ENCODE measurements around the gene S100A8.

The S100A8 gene

DNA sequence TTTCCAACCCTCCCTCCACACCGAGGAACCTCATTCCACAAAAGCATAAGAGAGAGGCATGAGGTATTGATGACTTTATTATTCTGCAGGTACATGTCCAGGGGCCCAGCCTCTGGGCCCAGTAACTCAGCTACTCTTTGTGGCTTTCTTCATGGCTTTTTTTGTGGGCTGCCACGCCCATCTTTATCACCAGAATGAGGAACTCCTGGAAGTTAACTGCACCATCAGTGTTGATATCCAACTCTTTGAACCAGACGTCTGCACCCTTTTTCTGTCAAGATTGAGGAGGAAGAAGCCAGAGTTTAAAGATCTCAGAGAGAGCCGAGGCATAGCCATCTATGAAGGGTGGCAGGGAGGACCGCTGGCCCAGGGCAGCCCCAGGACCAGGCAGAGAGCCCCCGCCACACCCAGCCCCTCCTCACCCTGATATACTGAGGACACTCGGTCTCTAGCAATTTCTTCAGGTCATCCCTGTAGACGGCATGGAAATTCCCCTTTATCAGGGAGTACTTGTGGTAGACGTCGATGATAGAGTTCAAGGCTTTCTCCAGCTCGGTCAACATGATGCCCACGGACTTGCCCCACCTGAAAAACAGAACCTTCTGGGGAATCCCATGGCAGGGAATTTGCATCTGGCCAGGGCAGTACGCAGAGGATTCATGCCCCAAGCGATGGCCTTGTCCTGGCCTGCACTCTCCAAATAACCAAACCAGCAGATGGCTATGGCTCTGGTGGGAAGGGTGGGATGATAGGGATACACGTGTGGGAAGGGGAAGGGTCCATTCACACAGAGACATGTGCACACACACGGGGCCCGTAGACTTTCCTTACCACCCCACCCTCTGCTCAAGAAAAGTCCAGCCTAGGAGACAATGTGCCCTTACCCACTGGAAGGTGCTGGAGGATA lies 647 bp downstream of the S100A8 start:
- peak; percentile 35 to 49 for DNase-seq

DNA sequence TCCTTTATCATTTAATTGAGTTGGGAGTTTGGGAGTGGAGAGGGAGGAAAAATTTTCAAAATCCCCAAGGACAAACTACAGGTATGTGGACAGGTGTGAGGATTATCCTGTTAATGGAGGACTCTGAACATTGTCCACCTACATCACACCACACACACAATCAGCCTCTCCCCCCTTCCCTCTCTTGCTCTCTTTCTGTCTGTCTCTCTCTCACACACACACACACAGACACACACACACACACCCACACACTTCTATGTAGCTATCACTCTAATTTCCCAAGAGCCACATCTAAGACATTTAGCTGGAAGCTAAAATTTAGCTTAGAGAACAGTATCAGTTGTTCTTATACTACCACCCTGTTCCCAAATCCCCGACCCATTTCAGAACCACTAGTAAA lies 1.5 kb downstream of the S100A8 start:
- DNase-seq: no peak

DNA sequence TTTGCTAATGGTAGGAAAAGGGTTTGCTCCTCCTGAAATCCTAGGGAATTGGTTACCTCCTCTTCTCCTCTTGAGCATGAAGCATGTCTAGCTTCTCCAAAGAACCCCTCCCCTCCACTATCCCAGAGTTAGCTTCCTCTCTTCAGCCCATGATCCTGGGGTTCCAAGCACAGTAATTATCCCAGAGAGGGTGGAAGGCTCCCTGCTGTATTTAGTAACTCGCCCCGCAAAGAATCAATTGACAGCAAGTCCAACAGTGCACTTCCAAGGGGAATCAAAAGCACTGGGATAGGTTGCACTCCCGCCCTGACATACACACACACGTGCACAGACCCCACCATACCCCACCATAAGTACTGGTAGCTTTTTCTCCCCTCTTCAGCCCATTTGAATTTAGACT lies 3.1 kb downstream of the S100A8 start:
- DNase-seq: no peak

DNA sequence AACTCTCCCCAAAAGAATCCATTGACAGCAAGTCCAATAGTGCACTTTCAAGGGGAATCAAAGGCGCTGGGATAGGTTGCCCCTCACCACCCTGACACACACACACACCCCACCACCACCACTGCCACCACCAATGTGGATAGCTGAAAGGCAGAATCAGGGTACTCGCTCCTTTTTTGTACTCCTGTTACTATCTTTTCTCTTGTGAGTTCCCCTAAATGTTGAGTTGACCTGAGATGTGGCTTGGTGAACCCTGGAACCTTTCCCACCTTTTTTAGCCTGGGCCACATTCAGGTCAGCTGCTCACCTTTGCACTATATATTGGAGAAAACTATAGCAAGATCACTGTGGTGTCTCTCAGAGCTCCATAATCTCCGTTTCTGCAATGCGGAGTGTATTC lies 3.9 kb downstream of the S100A8 start:
- no peak for DNase-seq

DNA sequence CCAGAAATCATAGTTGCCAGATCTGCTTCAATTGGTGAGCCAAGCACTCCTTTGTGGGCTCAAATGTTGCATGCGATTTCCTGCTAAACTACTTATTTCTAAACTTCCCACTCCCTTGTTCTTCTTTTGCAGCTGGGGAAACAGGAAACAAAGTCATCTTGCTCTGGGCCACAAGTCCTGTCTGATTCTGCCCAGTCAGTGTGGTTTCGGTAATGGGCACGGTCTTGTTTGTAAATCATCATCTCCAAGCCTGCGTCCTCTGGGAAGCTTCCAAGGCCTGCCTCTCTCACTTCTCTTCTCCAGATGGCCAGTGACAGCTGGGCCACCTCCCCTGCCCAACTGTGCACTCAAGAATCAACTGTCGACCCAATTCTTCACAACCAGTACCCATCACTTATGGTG lies 4.4 kb downstream of the S100A8 start:
- peak; percentile 96 to 98 for DNase-seq

DNA sequence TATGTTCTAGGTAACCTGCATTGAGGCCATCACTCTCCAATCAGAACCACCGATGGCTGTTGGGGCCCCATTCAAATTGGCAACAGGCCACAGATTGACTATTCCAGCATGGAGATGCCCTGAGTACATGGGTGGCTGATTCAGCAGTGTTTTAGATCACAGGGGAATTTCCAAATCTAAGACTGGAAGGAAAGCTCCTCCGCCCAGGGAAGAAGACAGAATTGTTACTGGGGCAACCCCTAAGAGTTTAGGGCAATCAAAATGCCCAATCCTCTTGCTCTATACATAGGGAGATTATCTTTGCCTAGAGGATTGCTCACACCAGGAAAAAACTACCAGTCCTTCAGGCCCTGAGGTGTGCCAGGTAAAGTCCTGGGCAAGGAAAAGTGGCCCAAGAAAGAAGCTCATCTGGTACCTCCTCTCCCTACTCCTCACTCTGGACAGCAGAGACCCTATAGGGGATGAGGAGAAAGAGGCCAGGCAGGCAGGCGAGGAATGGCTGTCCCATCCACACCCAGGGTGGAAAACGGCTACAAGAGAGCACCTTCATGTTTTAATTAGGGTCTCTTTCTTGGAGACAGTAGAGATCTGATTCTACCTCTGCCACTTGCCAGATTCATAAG lies 5.8 kb downstream of the S100A8 start:
- no peak for DNase-seq

DNA sequence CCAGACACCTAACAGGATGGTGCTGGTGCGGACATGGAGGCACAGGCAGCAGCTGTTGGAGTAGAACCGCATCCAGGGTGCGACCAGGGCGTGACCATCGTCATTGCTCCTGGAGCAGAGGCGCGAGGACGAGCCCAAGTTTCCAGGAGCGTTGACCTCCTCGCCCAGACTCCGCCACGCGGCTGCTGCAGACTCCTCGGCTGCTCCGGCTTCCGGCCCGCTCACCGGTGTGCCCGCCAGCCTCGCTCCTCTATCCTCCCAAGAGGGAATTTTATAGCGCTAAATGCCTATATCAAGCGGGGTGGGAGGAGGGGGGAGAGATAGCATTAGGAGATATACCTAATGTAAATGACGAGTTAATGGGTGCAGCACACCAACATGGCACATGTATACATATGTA lies 10.2 kb downstream of the S100A8 start:
- no peak for DNase-seq

DNA sequence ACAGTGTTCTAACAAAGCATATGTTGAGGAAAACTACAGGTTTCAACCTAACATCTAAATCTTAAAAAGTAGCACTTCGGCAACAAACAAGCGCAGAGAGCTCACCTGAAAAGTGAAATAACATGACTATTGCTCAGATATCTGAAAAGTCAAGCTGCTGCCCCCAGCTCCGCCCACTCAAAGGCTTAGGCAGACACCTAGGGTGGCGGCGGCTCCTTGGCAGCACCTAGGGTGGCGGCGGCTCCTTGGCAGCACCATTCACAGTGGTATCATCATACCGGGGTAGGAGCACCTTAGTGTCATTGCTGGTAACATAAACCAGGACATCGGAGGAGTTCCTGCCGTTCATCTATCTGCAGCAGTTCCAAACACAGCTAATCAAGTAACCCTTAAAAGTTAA lies 11.3 kb downstream of the S100A8 start:
- DNase-seq: no peak

DNA sequence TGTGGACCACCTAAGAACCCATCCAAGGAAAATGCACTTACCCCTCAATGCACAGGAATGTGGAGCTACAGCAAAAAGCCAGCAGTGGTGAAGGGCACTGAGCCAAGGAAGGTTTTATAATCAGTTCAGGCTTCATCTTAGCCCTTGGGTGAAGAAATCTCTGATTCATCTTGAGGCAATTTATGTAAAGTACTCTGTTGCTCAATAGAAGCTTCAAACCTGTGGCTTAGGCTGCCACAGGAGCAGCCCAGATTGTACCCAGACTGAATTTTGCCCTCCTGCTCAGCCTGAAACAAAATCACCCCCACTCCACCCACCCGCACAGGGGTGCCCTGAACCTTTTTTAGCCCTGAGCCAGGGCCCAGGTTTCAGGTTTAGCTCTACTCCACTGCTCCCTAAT lies 15.4 kb downstream of the S100A8 start, which contains the start of gene S100A12:
Gene S100A12, minus strand, starts transcription at position 111 of the 400 bp plus-strand sequence. CDS start 1,029 bp downstream, outside the sequence.
- DNase-seq: peak; percentile 95

DNA sequence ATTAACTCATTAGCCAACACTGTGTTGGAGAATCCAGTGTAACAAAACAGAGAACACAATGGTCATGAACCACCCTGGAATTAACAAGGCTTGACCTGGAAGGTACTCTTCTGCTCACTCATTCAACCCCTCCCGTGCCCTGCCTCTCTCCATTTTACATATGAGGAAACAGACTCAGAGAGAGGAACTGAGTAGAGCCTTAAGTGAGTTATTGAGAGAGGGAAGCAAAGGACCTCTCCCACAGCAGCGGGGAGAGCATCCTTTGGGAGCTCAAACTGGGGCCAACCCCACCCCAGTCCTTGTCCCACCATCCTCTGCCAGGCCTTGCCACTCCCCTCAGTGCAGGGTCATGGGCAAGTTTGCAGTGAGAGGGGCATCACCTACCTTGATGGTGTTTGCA lies 16.8 kb downstream of the S100A8 start:
- DNase-seq: no peak

DNA sequence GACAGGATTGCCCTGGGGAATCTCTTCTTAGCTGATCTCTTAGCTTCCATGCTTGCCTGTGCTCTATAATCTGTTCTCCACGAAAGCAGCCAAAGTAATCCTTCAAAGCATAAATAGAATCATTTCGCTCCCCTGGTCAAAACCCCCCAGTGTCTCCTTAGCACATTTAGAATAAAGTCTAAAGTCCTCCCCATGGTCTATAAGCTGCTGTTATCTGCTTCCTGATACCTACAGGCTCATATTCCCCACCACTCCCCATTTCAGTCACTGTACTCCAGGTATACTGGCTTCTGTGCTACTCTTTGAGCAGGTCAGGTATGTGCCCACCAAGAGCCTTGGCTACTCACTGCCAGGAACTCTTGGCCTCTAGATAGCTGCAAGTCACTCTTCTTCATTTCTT lies 18.3 kb downstream of the S100A8 start:
- DNase-seq: no peak

DNA sequence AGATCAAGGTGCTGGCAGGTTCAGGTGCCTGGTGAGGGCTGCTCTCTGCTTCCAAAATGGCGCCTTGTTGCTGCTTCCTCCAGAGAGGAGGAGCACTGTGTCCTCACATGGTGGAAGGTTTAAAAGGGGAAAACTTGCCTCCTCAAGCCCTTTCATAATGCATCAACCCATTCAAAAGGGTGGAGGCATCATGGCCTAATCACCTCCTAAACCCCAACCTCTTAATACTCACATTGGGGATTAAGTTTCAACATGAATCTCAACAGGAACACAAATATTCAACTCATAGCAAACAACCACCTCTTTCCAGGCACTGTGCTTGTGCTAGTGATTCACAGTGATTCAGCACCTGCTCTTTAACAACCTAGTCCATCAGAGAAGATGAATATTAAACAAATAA lies 19.6 kb downstream of the S100A8 start:
- DNase-seq: no peak

DNA sequence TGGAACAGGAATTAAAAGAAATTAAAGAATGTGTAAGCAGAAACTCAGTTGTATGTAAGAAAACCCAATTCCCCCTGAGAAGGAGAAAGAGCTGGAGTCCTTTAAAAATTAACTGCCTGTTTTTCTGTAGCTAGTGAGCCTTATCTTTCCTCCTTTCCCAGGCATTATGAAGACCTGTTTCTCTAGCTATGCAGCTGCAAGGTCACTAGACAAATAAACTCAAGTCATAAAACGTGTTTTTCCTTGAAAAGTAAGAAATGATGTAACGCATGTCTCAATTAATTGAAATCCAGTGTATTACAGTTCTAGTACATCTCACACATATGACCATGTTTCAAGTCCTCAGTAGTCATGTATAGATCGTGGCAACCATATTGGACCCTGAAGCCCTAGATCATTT lies 20.7 kb downstream of the S100A8 start:
- DNase-seq: no peak

DNA sequence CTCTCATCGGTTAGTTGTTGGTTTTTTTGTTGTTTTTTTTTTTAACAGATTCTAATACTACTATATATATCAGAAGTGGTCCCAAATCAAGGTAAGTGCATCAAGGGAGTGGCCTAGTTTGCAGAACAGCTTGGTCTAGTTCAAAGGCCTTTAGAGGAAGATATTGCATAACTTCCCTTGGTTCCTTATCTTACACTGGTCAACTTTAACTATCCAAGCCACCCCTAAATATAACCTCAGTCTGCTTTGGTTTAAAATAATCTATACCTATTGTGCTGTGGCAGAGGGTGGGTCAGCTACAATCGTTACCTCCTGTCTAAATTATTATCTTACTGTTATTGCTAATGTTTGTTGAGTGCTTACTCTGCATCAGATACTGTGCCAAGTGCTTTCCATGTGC lies 22.4 kb downstream of the S100A8 start:
- peak; percentile 9 to 29 for DNase-seq

DNA sequence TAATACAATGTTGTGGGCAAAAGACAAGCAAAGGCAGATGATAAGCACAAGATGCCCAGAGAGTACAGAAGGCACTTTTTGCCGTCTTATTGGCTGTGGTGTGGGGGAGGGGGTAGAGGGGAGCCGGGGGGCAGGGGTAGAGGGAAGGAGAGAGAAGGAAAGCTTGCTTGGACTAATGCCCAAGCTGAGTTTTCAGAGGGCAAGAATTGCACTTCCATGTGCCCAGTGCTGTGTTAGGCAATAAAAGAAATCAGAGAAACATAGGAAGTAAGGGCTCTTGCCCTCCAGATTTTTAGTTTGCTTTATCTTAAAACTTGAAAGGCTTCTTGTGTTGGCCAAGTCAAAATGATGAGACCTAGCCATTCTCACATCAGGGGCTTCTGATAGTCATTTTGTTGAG lies 23.8 kb downstream of the S100A8 start:
- no peak for DNase-seq

DNA sequence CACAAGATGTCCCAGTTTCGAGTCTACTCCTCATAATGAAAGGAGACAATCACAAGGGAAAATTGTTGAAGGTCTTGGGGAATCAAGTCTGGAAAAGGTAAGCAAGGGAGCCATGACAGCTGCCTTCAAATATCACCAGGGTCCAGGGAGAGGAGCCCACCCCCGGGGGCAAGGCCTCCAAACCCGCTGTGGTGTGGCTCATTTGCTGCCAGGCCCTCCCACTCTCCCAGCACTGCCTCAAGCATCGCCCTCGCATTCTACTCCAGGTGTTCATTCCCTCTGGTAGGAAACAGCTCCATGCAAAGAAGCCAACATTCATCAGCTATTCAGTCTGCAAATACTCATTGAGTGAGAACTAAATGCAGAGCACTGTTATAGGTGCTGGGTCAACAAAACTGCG lies 24.6 kb downstream of the S100A8 start:
- DNase-seq: no peak

DNA sequence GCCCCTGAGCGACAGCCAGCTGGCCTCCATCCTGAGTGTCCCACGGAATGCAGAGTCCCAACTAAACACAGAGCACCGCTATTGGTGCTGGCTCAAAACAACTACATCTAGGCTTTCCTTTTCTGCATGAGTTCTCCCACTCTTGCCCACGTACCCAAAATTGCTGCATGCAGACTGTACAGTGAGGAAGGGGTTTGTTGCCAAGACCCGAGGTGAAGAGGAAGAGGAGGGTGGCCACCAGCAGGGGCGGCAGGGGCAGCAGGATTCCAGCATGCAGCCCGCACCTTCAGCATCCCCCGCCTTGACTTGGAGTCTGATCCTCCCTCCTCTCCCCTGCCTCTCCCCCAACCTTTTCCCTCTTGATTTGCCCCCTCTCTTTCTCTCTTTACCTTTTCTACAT lies 25.2 kb downstream of the S100A8 start:
- DNase-seq: no peak

DNA sequence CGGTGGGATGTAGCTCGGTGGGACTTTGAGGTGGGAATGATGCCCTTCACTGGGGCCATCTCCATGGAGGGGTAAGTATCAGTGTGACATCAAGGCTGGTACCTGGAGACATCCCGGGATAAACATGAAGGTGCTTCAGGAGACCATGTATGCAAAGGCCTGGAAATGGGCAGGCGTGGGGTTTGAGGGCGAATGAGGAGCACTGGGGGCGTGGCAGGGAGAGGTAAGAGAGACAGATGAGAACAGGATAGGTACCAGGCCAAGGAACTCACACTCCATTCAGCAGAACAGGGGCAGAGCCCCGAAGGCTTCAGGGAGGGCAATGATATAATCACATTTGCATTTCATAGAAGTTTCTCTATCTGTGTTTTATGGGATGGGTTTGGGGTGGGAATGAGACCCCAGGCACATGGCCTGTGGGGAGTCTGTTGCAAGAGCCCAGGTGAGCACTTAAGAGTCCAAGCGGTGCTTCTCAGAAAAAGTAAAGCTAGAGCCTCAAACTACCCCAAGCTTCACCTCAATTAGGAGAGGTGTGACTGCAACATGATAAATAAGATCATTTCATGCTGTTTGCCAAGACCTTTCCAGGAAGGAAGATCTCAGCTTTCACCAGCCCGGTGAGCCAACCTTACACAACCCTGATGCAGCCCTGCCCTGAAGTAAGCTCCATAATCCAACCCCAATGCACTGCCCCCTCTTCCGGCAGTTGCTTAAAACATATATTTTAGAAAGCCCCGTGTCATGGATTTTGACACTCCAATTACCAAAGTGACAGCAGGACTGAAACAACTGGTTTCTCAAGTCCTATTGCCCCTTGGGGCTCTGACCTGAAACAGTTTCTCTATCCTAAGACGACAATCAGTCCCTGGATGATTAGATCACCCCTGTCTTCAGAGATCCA lies 25.9 kb downstream of the S100A8 start:
- peak; percentile 35 to 48 for DNase-seq

DNA sequence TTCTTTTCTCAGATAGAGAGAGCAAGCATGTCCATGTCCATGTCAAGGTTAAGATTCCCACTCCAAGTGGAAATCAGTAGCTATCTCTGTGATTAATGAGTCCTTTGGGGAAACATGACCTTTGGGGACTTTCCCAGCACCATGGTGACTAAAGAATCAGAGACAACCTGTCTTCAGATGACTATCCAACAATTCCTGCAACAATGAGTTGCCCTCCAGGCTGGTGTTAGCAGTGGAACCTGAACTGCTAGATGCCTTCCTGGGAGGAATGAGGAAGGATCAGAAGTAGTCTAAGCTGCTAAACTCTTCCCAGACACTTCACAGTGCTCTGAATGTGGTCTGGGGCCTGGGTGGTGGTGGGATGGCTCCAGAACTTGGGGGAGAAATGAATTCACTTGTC lies 26.7 kb downstream of the S100A8 start:
- DNase-seq: no peak

DNA sequence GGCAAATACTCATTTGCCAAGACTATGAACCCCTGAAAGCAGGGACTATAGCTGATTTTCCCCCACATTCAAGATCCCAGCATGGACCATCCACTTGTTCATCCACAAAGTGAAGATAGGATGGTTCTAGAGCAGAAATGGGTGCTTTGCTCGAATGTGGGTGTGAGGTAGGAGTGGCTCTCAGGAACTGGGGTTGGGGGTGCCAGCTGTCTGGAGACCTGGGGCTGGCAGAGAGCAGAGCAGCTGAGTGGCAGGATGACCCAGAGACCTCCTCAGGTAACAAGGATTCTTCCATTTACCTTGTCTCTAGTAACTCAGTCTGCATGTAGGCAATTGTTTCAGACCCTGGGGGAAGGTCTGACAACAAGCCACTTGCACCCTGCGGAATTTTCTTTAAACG lies 27.2 kb downstream of the S100A8 start:
- DNase-seq: no peak

DNA sequence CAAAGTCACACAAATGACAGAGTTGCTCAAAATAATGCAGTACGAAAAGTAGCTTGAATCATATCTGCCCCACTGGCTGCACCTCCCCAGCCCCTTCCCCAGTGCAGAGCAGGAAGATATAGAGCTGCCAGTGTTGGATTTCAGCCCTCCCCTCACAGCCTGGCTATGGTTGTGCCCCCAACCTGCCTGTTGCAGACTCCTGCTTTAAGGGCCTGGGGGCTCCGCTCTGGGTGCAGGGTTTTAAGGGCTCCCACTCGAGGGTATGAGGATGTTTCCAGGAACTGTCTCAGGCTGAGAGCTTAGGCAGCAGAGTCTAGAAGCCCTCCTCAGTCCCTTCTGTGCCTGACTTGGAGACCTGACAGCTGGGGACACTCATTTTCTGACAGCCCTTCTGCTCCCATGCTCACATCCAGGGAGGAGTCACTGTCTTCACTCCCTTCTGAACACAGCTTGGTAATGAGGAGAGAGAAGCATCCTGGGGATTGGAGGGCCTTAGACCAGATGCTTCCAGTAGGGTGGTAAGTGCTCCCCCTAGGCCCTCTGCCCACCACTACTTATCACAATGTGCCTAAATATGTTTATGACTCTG lies 28.6 kb downstream of the S100A8 start:
- no peak for DNase-seq

DNA sequence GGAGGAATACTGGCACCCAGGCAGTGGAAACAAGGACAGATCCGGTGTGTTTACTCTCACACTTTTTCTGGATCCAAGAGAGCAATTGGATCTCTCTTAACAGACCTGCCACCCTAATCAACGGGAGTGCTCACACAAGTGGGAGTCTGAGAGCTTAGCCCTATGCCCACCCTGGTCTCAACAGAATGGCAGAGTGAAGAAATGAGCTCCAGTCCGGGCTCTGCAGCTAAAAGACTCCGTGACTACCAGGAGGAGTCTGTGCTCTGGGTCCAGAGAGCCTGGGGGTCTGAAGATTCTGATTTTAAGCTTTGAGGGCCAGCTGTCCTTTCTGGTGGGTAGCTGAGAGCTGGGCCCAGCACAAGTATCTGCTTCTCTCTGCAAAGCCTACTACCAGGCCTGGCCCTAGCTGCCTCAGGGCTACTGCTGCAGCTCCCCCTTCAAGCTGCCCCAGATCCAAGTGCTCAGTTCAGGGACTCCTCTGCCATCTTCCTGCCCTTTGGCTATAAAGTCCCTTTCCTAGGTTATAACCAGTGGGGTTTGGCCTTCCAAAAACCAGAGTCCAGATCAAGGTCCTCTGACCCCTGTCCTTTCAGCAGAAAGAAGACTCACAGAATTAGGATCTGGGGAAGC lies 29.3 kb downstream of the S100A8 start:
- DNase-seq: no peak
